ENCODE measurements around the gene CEACAM4. TPM values are rescaled to one million over a fixed set of nuclear protein-coding genes. Genes with fewer than 3 reads are reported as not detected.

CEACAM4 gene
- total RNA-seq, 1 experiment from 2014 or later: not detected

- no peaks in the 10 kb centered on the region for H3K4me1 Mint-ChIP-seq (ENCODE audit: insufficient read depth, unreplicated experiment)
- DNase-seq (ENCODE audit: unreplicated experiment): no peak
- H3K36me3 Mint-ChIP-seq (ENCODE audit: insufficient read depth, unreplicated experiment): no peaks in the 10 kb centered on the region
- TF ChIP-seq, protein P1, sequence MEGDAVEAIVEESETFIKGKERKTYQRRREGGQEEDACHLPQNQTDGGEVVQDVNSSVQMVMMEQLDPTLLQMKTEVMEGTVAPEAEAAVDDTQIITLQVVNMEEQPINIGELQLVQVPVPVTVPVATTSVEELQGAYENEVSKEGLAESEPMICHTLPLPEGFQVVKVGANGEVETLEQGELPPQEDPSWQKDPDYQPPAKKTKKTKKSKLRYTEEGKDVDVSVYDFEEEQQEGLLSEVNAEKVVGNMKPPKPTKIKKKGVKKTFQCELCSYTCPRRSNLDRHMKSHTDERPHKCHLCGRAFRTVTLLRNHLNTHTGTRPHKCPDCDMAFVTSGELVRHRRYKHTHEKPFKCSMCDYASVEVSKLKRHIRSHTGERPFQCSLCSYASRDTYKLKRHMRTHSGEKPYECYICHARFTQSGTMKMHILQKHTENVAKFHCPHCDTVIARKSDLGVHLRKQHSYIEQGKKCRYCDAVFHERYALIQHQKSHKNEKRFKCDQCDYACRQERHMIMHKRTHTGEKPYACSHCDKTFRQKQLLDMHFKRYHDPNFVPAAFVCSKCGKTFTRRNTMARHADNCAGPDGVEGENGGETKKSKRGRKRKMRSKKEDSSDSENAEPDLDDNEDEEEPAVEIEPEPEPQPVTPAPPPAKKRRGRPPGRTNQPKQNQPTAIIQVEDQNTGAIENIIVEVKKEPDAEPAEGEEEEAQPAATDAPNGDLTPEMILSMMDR (IDR thresholded peaks at IDR 0.05; ENCODE audit: unreplicated experiment): no peak
- no peak overlapping the region for H3K27ac Mint-ChIP-seq (ENCODE audit: low read depth, unreplicated experiment)
- CTCF ChIA-PET: interaction anchor here (1.3 to 2.9 kb wide), 2 partner anchors 36 to 149 kb away, joined by 4 to 16 read pairs; no protein-coding TSS in a partner anchor
- intact Hi-C loops (cut with micrococcal nuclease): no loop called here
- no peaks in the 10 kb centered on the region for H3K9me3 Mint-ChIP-seq (ENCODE audit: unreplicated experiment)
- no peak overlapping the region for H3K4me3 Mint-ChIP-seq (ENCODE audit: unreplicated experiment)
- POLR2A ChIA-PET: interaction anchor here (0.7 kb wide), 1 partner anchor 1851 kb away, joined by 3 read pairs; no protein-coding TSS in a partner anchor
- peaks cover 89% of the 10 kb centered on the region for H3K27me3 Mint-ChIP-seq (ENCODE audit: insufficient read depth, unreplicated experiment)
- no TSS peak for BruUV-seq (replicated peaks)
Observed at GRCh38 chr19:41606215-41606837, 20.5 kb downstream of the CEACAM4 start.

DNA sequence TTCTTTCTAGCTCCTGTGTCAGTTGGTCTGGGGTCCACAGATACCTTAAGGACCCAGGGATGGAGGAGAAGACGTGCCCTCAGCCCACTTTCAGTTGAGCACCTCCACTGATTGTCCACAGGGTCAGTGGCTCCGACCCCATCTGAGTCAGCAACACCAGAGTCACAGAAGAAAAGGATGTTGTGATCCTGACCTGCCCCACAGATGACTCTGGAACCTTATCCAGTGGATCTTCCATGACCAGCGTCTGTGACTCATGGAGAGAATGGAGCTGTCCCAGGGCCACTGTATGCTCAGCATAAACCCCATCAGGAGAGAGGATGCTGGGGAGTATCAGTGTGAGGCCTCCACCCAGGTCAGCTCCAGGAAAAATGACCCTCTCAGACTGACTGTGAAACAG, 22.0 kb downstream of the CEACAM4 start:
- TF ChIP-seq, protein P1 (IDR thresholded peaks at IDR 0.05; ENCODE audit: unreplicated experiment): no peak
- no peak overlapping the region for H3K4me3 Mint-ChIP-seq (ENCODE audit: unreplicated experiment)
- DNase-seq (ENCODE audit: unreplicated experiment): no peak
- no peak overlapping the region for H3K27ac Mint-ChIP-seq (ENCODE audit: low read depth, unreplicated experiment)
- no peaks in the 10 kb centered on the region for H3K4me1 Mint-ChIP-seq (ENCODE audit: insufficient read depth, unreplicated experiment)
- CTCF ChIA-PET: interaction anchor here (1.1 to 2.9 kb wide), 4 partner anchors 35 to 147 kb away, joined by 3 to 16 read pairs (median 4); no protein-coding TSS in a partner anchor
- no TSS peak for BruUV-seq (replicated peaks)
- H3K9me3 Mint-ChIP-seq (ENCODE audit: unreplicated experiment): no peaks in the 10 kb centered on the region
- peaks cover 89% of the 10 kb centered on the region for H3K27me3 Mint-ChIP-seq (ENCODE audit: insufficient read depth, unreplicated experiment)
- H3K36me3 Mint-ChIP-seq (ENCODE audit: insufficient read depth, unreplicated experiment): no peaks in the 10 kb centered on the region
- intact Hi-C loops (cut with micrococcal nuclease): no loop called here
- POLR2A ChIA-PET: no interaction called here

DNA sequence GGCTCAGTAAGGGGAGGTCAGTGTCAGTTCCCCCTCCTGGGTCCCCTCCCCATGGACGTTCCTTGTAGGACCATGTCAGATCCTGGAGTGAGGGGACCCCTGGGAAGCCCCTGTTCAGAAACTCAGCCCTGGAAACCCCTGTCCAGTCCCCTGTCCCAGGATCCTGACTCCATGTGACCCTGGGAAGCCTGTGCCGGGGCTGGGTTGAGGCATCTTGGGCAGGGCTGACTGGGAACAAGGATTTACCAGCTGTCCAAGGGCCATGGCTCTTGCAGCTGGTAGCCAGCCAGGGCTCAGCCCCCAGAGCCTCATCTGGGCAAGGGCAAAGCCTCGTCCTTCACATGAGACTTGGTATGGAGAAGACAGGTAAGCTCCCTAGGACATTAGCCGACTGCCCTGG, 25.1 kb downstream of the CEACAM4 start:
- Mint-ChIP-seq H3K4me1 (ENCODE audit: insufficient read depth, unreplicated experiment) (peaks cover 6% of the 10 kb centered on the region), H3K4me3 (ENCODE audit: unreplicated experiment) (no peak overlapping the region), H3K27ac (ENCODE audit: low read depth, unreplicated experiment) (no peak overlapping the region), H3K9me3 (ENCODE audit: unreplicated experiment) (no peaks in the 10 kb centered on the region), H3K36me3 (ENCODE audit: insufficient read depth, unreplicated experiment) (no peaks in the 10 kb centered on the region), H3K27me3 (ENCODE audit: insufficient read depth, unreplicated experiment) (peaks cover 83% of the 10 kb centered on the region)
- CTCF ChIA-PET: interaction anchor here (1.0 kb wide), 2 partner anchors 33 to 48 kb away, joined by 4 read pairs; no protein-coding TSS in a partner anchor
- BruUV-seq (replicated peaks): no TSS peak
- POLR2A ChIA-PET: no interaction called here
- DNase-seq (ENCODE audit: unreplicated experiment): no peak
- TF ChIP-seq, protein P1 (IDR thresholded peaks at IDR 0.05; ENCODE audit: unreplicated experiment): no peak
- intact Hi-C loops (cut with micrococcal nuclease): no loop called here

- CTCF ChIA-PET: interaction anchor here (0.6 to 5.6 kb wide), 8 partner anchors 9 to 1142 kb away, joined by 3 to 29 read pairs (median 4); no protein-coding TSS in a partner anchor
Observed at GRCh38 chr19:41599175-41599966, 27.5 kb downstream of the CEACAM4 start.

More at GRCh38 chr19:41599175-41599966, 27.5 kb downstream of the CEACAM4 start:
- peaks cover 91% of the 10 kb centered on the region for H3K27me3 Mint-ChIP-seq (ENCODE audit: insufficient read depth, unreplicated experiment)
- POLR2A ChIA-PET: no interaction called here
- TF ChIP-seq, protein P1 (IDR thresholded peaks at IDR 0.05; ENCODE audit: unreplicated experiment): no peak
- no peak for DNase-seq (ENCODE audit: unreplicated experiment)
- H3K4me1 Mint-ChIP-seq (ENCODE audit: insufficient read depth, unreplicated experiment): peaks cover 6% of the 10 kb centered on the region
- H3K36me3 Mint-ChIP-seq (ENCODE audit: insufficient read depth, unreplicated experiment): no peaks in the 10 kb centered on the region
- H3K27ac Mint-ChIP-seq (ENCODE audit: low read depth, unreplicated experiment): no peak overlapping the region
- intact Hi-C loops (cut with micrococcal nuclease): no loop called here
- H3K4me3 Mint-ChIP-seq (ENCODE audit: unreplicated experiment): no peak overlapping the region
- BruUV-seq (replicated peaks): no TSS peak
- H3K9me3 Mint-ChIP-seq (ENCODE audit: unreplicated experiment): no peaks in the 10 kb centered on the region

Measured in MCF 10A (cell line).